WI38 (cell line): ENCODE results near the gene LAMA3.

Source experiments
- H3K4me3 ChIP-seq: 2 replicates; pipeline ENCODE4 v1.5.1; 2011; ENCODE audit warnings: low read depth, mild to moderate bottlenecking, control low read depth, low read length
- CTCF ChIP-seq: IDR thresholded peaks from 2 replicates; pipeline ENCODE4 v1.5.1; 2012; ENCODE audit warnings: low read depth, mild to moderate bottlenecking, control low read depth, low read length

LAMA3 gene

GRCh38 chr18:23743733-23744333 is 54.6 kb downstream of the LAMA3 start:
- TF ChIP-seq CTCF = no peak
- H3K4me3 ChIP-seq = no peak overlapping the region

DNA sequence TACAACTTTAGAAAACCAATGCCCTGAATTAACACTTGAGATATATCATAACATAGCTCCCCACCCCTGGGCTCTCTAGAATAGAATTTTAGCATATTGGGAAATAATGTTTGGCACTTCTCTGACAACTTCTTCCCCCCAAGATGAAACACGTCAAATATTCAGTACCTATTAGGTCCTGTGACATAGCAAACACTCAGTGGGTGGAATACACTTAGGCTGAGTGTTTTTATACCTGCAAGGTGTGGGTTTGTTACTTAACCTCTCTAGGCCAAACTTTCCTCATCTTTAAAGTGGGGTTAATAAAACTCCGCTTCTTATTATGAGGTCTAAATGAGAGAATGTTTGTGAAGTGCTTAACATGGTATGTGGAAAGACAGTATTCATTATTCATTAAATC is 56.1 kb downstream of the LAMA3 start:
- TF ChIP-seq CTCF = no peak
- H3K4me3 ChIP-seq = no peak overlapping the region

GRCh38 chr18:23746851-23747250 is 57.6 kb downstream of the LAMA3 start:
- TF ChIP-seq CTCF = no peak
- H3K4me3 ChIP-seq = no peak overlapping the region

DNA sequence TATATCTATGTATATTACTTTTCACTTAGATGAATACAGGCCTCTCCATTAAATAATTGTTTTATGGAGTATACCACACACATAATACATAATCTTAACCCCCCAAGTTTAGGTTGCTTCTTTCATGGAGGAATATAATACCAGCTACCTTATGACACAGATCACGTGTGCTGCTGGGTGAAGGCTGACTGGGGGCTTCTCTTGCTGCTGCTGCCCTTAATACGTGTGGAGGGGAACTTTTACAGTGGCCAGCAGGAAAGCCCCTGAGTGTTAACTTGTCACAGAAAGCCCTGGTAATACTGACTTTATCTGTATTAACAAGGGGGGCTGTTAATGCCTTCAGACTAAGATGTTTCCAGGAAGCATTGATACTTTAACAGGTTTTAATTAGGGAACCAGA is 63.1 kb downstream of the LAMA3 start:
- H3K4me3 ChIP-seq = no peak overlapping the region
- TF ChIP-seq CTCF = no peak

GRCh38 chr18:23752796-23753195 is 63.5 kb downstream of the LAMA3 start:
- no peak for TF ChIP-seq CTCF

GRCh38 chr18:23756590-23757436 is 67.6 kb downstream of the LAMA3 start:
- TF ChIP-seq CTCF = no peak
- no peak overlapping the region for H3K4me3 ChIP-seq

More at GRCh38 chr18:23752796-23753195, 63.5 kb downstream of the LAMA3 start:
- H3K4me3 ChIP-seq = no peak overlapping the region

- no peak for TF ChIP-seq CTCF
- no peak overlapping the region for H3K4me3 ChIP-seq
These were observed 68.1 kb downstream of the LAMA3 start for GRCh38 chr18:23757437-23757733.
